K562 (cell line): ENCODE results near the gene KCNT1. TPM values are rescaled to one million over a fixed set of nuclear protein-coding genes. Genes with fewer than 3 reads are reported as not detected.
A peak's percentile ranks its signal among the peaks of the same experiment; 100 is the strongest.

Experiments used
- ATAC-seq: fragments of 200-7000 bp; cut with Tn5 transposase; 3 replicates; pipeline ENCODE4 v1.9.1; 2020; ENCODE audit warnings: moderate library complexity
- BruUV-seq: library from RNA; stranded (reverse); fragments of 400-500 nt; replicated peaks from 2 replicates; lab custom pipeline; 2021; lab: Mats Ljungman, UMichigan
- CTCF ChIA-PET: fragments of 300-600 bp; formaldehyde crosslinking; extraction: SDS; loops from one replicate; lab custom pipeline; 2021; ENCODE audit warnings: low intra/inter-chr PET ratio; lab: Yijun Ruan, JAX
- POLR2A ChIA-PET: fragments of 300-600, 350-650 bp; sonication (Branson Sonifier 250); formaldehyde crosslinking; extraction: SDS; loops from one replicate; lab custom pipeline; 2021; ENCODE audit warnings: antibody characterized with exemption, inconsistent platforms; lab: Yijun Ruan, JAX
- DNase-seq, 4 experiments: peaks; one replicate each; pipeline versions ENCODE4 v3.0.0 to v3.0.0-alpha.2; 2011 to 2018; ENCODE audit warnings: low spot score in 3 of 4, mixed read lengths in 3 of 4; ENCODE audit errors: extremely low read depth in 1 of 4
- FAIRE-seq: peaks from 2 replicates; lab custom pipeline; 2011; peaks lifted over from hg19 to GRCh38; lab: Jason Lieb, UNC
- H2AFZ ChIP-seq: 2 replicates; pipeline ENCODE4 v1.6.0; 2011; ENCODE audit warnings: low read depth, low read length, control low read depth, inconsistent platforms
- H3K27ac ChIP-seq: fragments of 200-600 bp; 3 replicates; pipeline ENCODE4 v1.8.0; 2011; ENCODE audit warnings: low read depth, mild to moderate bottlenecking, control low read depth, inconsistent platforms, low read length, moderate library complexity, mixed read lengths; ENCODE audit errors: extremely low read depth
- H3K27me3 ChIP-seq, 2 experiments: fragments of 300-600 bp in 1 of 2; 2 replicates in 1 of 2; 3 replicates in 1 of 2; pipeline versions ENCODE4 v1.6.0 to v1.8.0; 2011; ENCODE audit warnings: inconsistent platforms in 2 of 2, low read length in 2 of 2, mild to moderate bottlenecking in 1 of 2, mixed read lengths in 1 of 2, moderate library complexity in 1 of 2; ENCODE audit not compliant: control insufficient read depth in 2 of 2, insufficient read depth in 2 of 2
- H3K36me3 ChIP-seq: fragments of 300-600 bp; 3 replicates; pipeline ENCODE4 v1.8.0; 2011; ENCODE audit warnings: mild to moderate bottlenecking, low read length, inconsistent platforms; ENCODE audit not compliant: control insufficient read depth, insufficient read depth
- H3K4me1 ChIP-seq, 2 experiments: fragments of 200-600 bp in 1 of 2; replicated peaks in 1 of 2; 2 replicates in 1 of 2; 3 replicates in 1 of 2; pipeline versions ENCODE4 v1.5.1 to v1.8.0; 2011; ENCODE audit warnings: inconsistent platforms in 2 of 2, low read length in 2 of 2, mild to moderate bottlenecking in 1 of 2, mixed read lengths in 1 of 2, moderate library complexity in 1 of 2; ENCODE audit not compliant: control insufficient read depth in 2 of 2, insufficient read depth in 2 of 2
- H3K4me2 ChIP-seq: 2 replicates; pipeline ENCODE4 v1.6.1; 2011; ENCODE audit warnings: low read length, control low read depth, inconsistent platforms, mixed read lengths; ENCODE audit not compliant: insufficient read depth
- H3K4me3 ChIP-seq: fragments of 200-600 bp; sonication (generic), shearing (Covaris generic); 2 replicates; pipeline ENCODE4 v1.5.1; 2016; ENCODE audit warnings: control low read depth, inconsistent platforms
- H3K79me2 ChIP-seq: fragments of 200-600 bp; 3 replicates; pipeline ENCODE4 v1.8.0; 2011; ENCODE audit warnings: low read length, inconsistent platforms; ENCODE audit not compliant: control insufficient read depth, insufficient read depth
- H3K9ac ChIP-seq, 2 experiments: 2 replicates each; pipeline versions ENCODE4 v1.6.0 to v1.6.1; 2011; ENCODE audit warnings: low read depth in 2 of 2, low read length in 2 of 2, control low read depth in 1 of 2, inconsistent platforms in 1 of 2, mild to moderate bottlenecking in 1 of 2, mixed read lengths in 1 of 2; ENCODE audit not compliant: insufficient read depth in 1 of 2
- H3K9me1 ChIP-seq: one replicate; pipeline ENCODE4 v1.6.0; 2011; ENCODE audit warnings: inconsistent platforms, mild to moderate bottlenecking, low read length, moderate library complexity; ENCODE audit not compliant: control insufficient read depth, insufficient read depth
- H3K9me3 ChIP-seq: replicated peaks from 2 replicates; pipeline ENCODE4 v1.5.1; 2011; ENCODE audit warnings: low read depth, low read length, inconsistent platforms; ENCODE audit not compliant: control insufficient read depth, insufficient read depth
- H4K20me1 ChIP-seq: replicated peaks from 2 replicates; pipeline ENCODE4 v1.6.1; 2011; ENCODE audit warnings: low read length, inconsistent platforms, mixed read lengths; ENCODE audit not compliant: control insufficient read depth, insufficient read depth
- ETS2 ChIP-seq: IDR thresholded peaks from 2 replicates; pipeline ENCODE4 v1.6.1; 2016; ENCODE audit warnings: borderline replicate concordance, missing genetic modification characterization, mild to moderate bottlenecking, moderate library complexity, missing compliant biosample characterization; ENCODE audit not compliant: poor library complexity, severe bottlenecking
- RAD51 ChIP-seq: fragments of 450-650 bp; IDR thresholded peaks from 2 replicates; pipeline ENCODE4 v1.7.1; 2016; ENCODE audit warnings: low read depth, mild to moderate bottlenecking, borderline replicate concordance
- TCF7 ChIP-seq: sonication (generic); IDR thresholded peaks from 2 replicates; pipeline ENCODE4 v1.6.1; 2016; ENCODE audit warnings: antibody characterized with exemption, borderline replicate concordance
- WGBS: fragments of 100-300 bp; shearing (Covaris generic); methylation state at CpG from one replicate; pipeline ENCODE4 v1.1.6; 2016; ENCODE audit warnings: low coverage, mixed read lengths; ENCODE audit not compliant: insufficient coverage; ENCODE audit errors: missing lambda C conversion rate; 5-methylcytosine and 5-hydroxymethylcytosine counted together
- in situ Hi-C: fragments of 300-500 bp; cut with MboI; formaldehyde crosslinking; loops from 4 replicates; pipeline ENCODE4 v1.15.0; 2018; ENCODE audit warnings: inconsistent platforms, mixed read lengths
- intact Hi-C: fragments of 100-400 bp; cut with micrococcal nuclease; formaldehyde crosslinking; loops from 2 replicates; pipeline ENCODE4 v1.14.2; 2022
- polyA plus RNA-seq, 8 experiments: library from polyadenylated mRNA; depleted of rRNA in 4 of 8; stranded (reverse) in 5 of 8; unstranded in 3 of 8; fragments of >200 nt; fragmentation: Nextera tagmentation in 2 of 8; fragmentation: Illumina TruSeq in 1 of 8; extraction: Ambion mirVana in 2 of 8; extraction: Trizol in 1 of 8; gene quantifications; 2 replicates each; pipeline versions ENCODE4 v1.2.1 to v1.2.3, GENCODE V29; 2011 to 2014; ENCODE audit warnings: inconsistent platforms in 1 of 8, missing spikeins in 1 of 8
- total RNA-seq, 7 experiments: library from RNA; depleted of rRNA in 6 of 7; stranded (reverse); fragments of >200 nt in 6 of 7; fragmentation: Illumina TruSeq in 2 of 7; extraction: Trizol in 2 of 7; gene quantifications; 2 replicates each; pipeline versions ENCODE4 v1.2.1 to v1.2.3, GENCODE V29; 2011 to 2021; ENCODE audit warnings: low replicate concordance in 1 of 7
- TF ChIP-seq, protein P1 (sequence below): fragments of 450-650 bp; formaldehyde crosslinking; IDR thresholded peaks from 2 replicates; pipeline ENCODE4 v1.4.0; 2020; ENCODE audit warnings: mild to moderate bottlenecking, mixed read lengths

Gene KCNT1
- total and polyA plus RNA-seq, 9 of the 15 experiments (the other 6 are each of a cell fraction or from before 2014, with no cell fraction given) = 0.05 TPM; not detected in 8

DNA sequence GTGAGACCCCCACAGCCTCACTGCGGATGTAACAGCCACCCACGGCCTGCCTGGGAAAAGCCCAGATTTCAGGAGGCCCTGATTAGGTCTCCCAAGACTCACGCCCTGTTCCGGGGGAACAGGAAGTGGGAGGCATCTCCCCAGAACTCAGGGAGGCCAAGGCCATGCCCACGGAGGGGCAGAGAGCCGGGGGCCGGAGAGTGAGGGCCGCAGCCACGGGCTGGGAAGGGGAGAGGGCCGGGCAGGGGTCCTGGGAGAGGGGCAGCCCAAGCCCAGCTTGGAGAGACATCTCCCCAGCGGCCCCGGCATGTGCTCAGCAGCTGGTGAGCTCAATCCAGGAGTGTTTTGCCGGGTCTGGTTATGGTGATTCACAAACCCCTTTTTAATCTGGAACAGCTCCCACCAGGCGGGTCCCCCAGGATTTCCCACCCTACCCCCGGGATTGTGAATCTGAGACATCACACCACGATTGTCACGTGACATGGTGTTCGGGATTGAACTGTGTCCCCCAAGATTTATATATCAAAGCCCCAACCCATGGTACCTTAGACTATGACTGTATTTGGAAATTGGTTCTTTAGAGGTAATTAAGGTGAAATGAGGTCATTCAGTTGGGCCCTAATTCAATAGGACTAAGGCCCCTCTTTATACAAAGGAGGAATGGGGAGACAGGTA, 26.6 kb downstream of the KCNT1 start:
- TF ChIP-seq RAD51 (peak; percentile 49; the same call in 1 of the 2 replicates), TCF7 (no peak), ETS2 (tag) (no peak)
- TF ChIP-seq, protein P1, sequence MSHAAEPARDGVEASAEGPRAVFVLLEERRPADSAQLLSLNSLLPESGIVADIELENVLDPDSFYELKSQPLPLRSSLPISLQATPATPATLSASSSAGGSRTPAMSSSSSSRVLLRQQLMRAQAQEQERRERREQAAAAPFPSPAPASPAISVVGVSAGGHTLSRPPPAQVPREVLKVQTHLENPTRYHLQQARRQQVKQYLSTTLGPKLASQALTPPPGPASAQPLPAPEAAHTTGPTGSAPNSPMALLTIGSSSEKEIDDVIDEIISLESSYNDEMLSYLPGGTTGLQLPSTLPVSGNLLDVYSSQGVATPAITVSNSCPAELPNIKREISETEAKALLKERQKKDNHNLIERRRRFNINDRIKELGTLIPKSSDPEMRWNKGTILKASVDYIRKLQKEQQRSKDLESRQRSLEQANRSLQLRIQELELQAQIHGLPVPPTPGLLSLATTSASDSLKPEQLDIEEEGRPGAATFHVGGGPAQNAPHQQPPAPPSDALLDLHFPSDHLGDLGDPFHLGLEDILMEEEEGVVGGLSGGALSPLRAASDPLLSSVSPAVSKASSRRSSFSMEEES (CRISPR knock-in tag) = peak; percentile 87
- H3K9ac ChIP-seq = no peak overlapping the region
- 0 out of 2 replicates have a peak, but pooled peaks cover 3% of the 10 kb centered on the region for H3K9me3 ChIP-seq
- ChIA-PET POLR2A (interaction anchor here (0.7 kb wide), 1 partner anchor 22 kb away, joined by 3 read pairs; no protein-coding TSS in a partner anchor), CTCF (no interaction called here)
- FAIRE-seq (no peak), ATAC-seq (no peak), DNase-seq (no peak)
- H3K4me1 ChIP-seq = peaks cover 0 to 11% of the 10 kb centered on the region in 2 experiments; a peak in 2 of 5 replicates
- H3K27me3 ChIP-seq = peaks cover 13 to 46% of the 10 kb centered on the region in 2 experiments; a peak in 3 of 5 replicates
- intact Hi-C loops (loop anchor here (5.0 kb wide), 1 partner anchor 126 kb away; no protein-coding TSS in a partner anchor), in situ Hi-C loops (no loop called here)
- H3K9me1 ChIP-seq = no peaks in the 10 kb centered on the region
- no peak overlapping the region for H3K4me2 ChIP-seq
- no peaks in the 10 kb centered on the region for H3K79me2 ChIP-seq
- H4K20me1 ChIP-seq = 0 out of 2 replicates have a peak, but pooled peaks cover 8% of the 10 kb centered on the region
- H3K27ac ChIP-seq = no peak overlapping the region
- BruUV-seq = no TSS peak
- H3K4me3 ChIP-seq = no peak overlapping the region
- H2AFZ ChIP-seq = no peak overlapping the region
- no peaks in the 10 kb centered on the region for H3K36me3 ChIP-seq
- 0% methylated on average over 17 of the region's 18 CpGs for WGBS
